H1 (cell line): ENCODE results near the gene LAMP5. TPM values are rescaled to one million over a fixed set of nuclear protein-coding genes. Genes with fewer than 3 reads are reported as not detected.

Experiments
- EP300 ChIP-seq, 2 experiments: IDR thresholded peaks; 1 replicate in 1 of 2; 2 replicates in 1 of 2; pipeline ENCODE4 v1.6.1; 2011 to 2012; ENCODE audit warnings: low read depth in 2 of 2, low read length in 2 of 2, mild to moderate bottlenecking in 2 of 2, borderline replicate concordance in 1 of 2, inconsistent platforms in 1 of 2, moderate library complexity in 1 of 2
- JUN ChIP-seq: IDR thresholded peaks from 2 replicates; pipeline ENCODE4 v1.6.1; 2011; ENCODE audit warnings: low read depth, mild to moderate bottlenecking, improper control_type of control experiment, low read length
- RAD21 ChIP-seq, 2 experiments: IDR thresholded peaks in 1 of 2; conservative IDR thresholded peaks in 1 of 2; 2 replicates each; pipeline ENCODE4 v1.6.1; 2011; ENCODE audit warnings: low read depth in 2 of 2, low read length in 2 of 2, improper control_type of control experiment in 1 of 2, inconsistent platforms in 1 of 2, mild to moderate bottlenecking in 1 of 2, moderate library complexity in 1 of 2
- polyA plus RNA-seq, 7 experiments: library from polyadenylated mRNA; depleted of rRNA in 3 of 7; stranded (reverse) in 5 of 7; unstranded in 2 of 7; fragments of >200 nt in 5 of 7; fragments of 200-250 nt in 2 of 7; gene quantifications; 1 replicate in 5 of 7; 2 replicates in 1 of 7; 4 replicates in 1 of 7; pipeline versions ENCODE4 v1.2.1 to v1.2.3, GENCODE V29; 2011 to 2013; ENCODE audit warnings: missing spikeins in 2 of 7, mixed read lengths in 2 of 7
- total RNA-seq: library from RNA; stranded (reverse); fragmentation: NEBNext Ultra II Directional; extraction: Animal tissue kit (Norgen Biotek cat#: 25700); gene quantifications from 2 replicates; pipeline ENCODE4 v1.2.1, GENCODE V29; 2021
- TF ChIP-seq, protein P1 (sequence below), 3 experiments: IDR thresholded peaks; 1 replicate in 2 of 3; 2 replicates in 1 of 3; pipeline versions ENCODE4 v1.5.1 to v1.6.1; 2011; ENCODE audit warnings: low read length in 3 of 3, mild to moderate bottlenecking in 3 of 3, inconsistent platforms in 2 of 3, low read depth in 1 of 3, moderate library complexity in 1 of 3; ENCODE audit not compliant: insufficient read depth in 1 of 3; ENCODE audit errors: control extremely low read depth in 1 of 3

LAMP5 gene
- total and polyA plus RNA-seq, 2 of the 8 experiments (the other 6 are each of a cell fraction or from before 2014, with no cell fraction given) = 0.22 to 1.9 TPM

DNA sequence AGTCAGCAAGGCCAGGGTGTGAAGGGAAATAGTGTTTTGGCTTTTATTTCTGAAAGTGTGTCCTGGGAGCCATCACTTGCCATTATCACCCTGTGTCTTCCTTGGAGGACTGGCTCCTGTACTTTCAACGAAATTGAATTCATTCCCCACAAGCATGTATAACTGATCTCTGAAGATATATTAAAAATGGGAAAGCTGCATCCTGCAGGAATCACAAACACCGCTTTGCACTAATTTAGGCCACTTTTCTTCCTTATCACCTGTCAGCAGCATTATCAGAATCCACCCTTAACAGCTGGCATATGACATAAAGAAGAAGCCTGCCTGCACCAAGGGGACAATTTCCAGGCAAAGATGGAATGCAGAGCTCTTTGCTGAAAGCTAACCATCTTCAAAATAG is 56.2 kb downstream of the LAMP5 start (continued):
- no peak for TF ChIP-seq EP300 (IDR thresholded peaks at IDR 0.05; ENCODE audit: borderline replicate concordance in 1 of 2, low read depth in 2 of 2, low read length in 2 of 2)
- TF ChIP-seq RAD21 (IDR thresholded peaks at IDR 0.05 in 1 of 2, conservative IDR thresholded peaks at IDR 0.05 in 1 of 2; ENCODE audit: low read depth in 2 of 2, low read length in 2 of 2) = no peak
- TF ChIP-seq, protein P1, sequence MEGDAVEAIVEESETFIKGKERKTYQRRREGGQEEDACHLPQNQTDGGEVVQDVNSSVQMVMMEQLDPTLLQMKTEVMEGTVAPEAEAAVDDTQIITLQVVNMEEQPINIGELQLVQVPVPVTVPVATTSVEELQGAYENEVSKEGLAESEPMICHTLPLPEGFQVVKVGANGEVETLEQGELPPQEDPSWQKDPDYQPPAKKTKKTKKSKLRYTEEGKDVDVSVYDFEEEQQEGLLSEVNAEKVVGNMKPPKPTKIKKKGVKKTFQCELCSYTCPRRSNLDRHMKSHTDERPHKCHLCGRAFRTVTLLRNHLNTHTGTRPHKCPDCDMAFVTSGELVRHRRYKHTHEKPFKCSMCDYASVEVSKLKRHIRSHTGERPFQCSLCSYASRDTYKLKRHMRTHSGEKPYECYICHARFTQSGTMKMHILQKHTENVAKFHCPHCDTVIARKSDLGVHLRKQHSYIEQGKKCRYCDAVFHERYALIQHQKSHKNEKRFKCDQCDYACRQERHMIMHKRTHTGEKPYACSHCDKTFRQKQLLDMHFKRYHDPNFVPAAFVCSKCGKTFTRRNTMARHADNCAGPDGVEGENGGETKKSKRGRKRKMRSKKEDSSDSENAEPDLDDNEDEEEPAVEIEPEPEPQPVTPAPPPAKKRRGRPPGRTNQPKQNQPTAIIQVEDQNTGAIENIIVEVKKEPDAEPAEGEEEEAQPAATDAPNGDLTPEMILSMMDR (IDR thresholded peaks at IDR 0.05; ENCODE audit: control extremely low read depth in 1 of 3, insufficient read depth in 1 of 3, low read depth in 1 of 3, low read length in 3 of 3) = no peak
- no peak for TF ChIP-seq JUN
